ENCODE data around the gene CCDC134.

Gene CCDC134

GRCh38 chr22:41875531-41876270 lies 75.2 kb downstream of the CCDC134 start:
- Histone ChIP-seq H3K27ac (ENCODE audit: low read depth, low read length) (no peak overlapping the region), H3K27me3 (ENCODE audit: control insufficient read depth in 1 of 2, insufficient read depth in 2 of 2, low read length in 2 of 2) (no peaks in the 10 kb centered on the region), H3K9me3 (ENCODE audit: control insufficient read depth in 1 of 2, low read length in 2 of 2) (no peaks in the 10 kb centered on the region), H3K36me3 (ENCODE audit: control insufficient read depth in 1 of 2, insufficient read depth in 2 of 2, low read length in 2 of 2) (peaks cover 29 to 88% of the 10 kb centered on the region in 2 donors), H3K4me1 (ENCODE audit: control insufficient read depth in 1 of 2, insufficient read depth in 2 of 2, low read length in 2 of 2) (no peaks in the 10 kb centered on the region), H3K9ac (ENCODE audit: low read depth in 1 of 2, low read length in 2 of 2) (no peak overlapping the region), H3K4me3 (ENCODE audit: low read depth in 1 of 2, low read length in 2 of 2) (no peak overlapping the region)

All from duodenal mucosa (tissue), 2 donors.